OCI-LY1 (cell line): ENCODE measurements around the gene DAPL1.

Experiments
- H2AFZ ChIP-seq: fragments of 200-600 bp; sonication (generic), shearing (Covaris generic); 2 replicates; pipeline ENCODE4 v1.6.0; 2014; ENCODE audit warnings: antibody characterized with exemption, mild to moderate bottlenecking, low read length
- H3F3A ChIP-seq: fragments of 200-600 bp; sonication (generic), shearing (Covaris generic); 2 replicates; pipeline ENCODE4 v1.6.0; 2014; ENCODE audit warnings: mild to moderate bottlenecking, antibody characterized with exemption, low read length, moderate library complexity; ENCODE audit not compliant: insufficient read depth
- H3K27ac ChIP-seq: fragments of 200-600 bp; sonication (generic); 2 replicates; pipeline ENCODE4 v1.5.1; 2014; ENCODE audit warnings: low read length, mixed run types, mild to moderate bottlenecking, low read depth; ENCODE audit not compliant: poor library complexity, severe bottlenecking
- H3K27me3 ChIP-seq: fragments of 200-600 bp; sonication (generic); 2 replicates; pipeline ENCODE4 v1.6.0; 2014; ENCODE audit warnings: antibody characterized with exemption, mild to moderate bottlenecking, low read length, moderate library complexity; ENCODE audit not compliant: insufficient read depth
- H3K36me3 ChIP-seq: fragments of 200-600 bp; sonication (generic); 2 replicates; pipeline ENCODE4 v1.6.1; 2014; ENCODE audit warnings: mild to moderate bottlenecking, antibody characterized with exemption, low read length, moderate library complexity, mixed read lengths; ENCODE audit not compliant: insufficient read depth
- H3K4me1 ChIP-seq: fragments of 200-600 bp; sonication (generic); 2 replicates; pipeline ENCODE4 v1.5.1; 2014; ENCODE audit warnings: mild to moderate bottlenecking, low read length, moderate library complexity; ENCODE audit not compliant: insufficient read depth, severe bottlenecking
- H3K4me2 ChIP-seq: fragments of 200-600 bp; sonication (generic), shearing (Covaris generic); 2 replicates; pipeline ENCODE4 v1.6.1; 2014; ENCODE audit warnings: low read length
- H3K4me3 ChIP-seq: fragments of 200-600 bp; sonication (generic); 2 replicates; pipeline ENCODE4 v1.5.1; 2014; ENCODE audit warnings: low read length, low read depth, mild to moderate bottlenecking, mixed read lengths; ENCODE audit not compliant: poor library complexity, severe bottlenecking
- H3K79me2 ChIP-seq: fragments of 200-600 bp; shearing (Covaris generic); 2 replicates; pipeline ENCODE4 v1.6.1; 2016; ENCODE audit warnings: mixed run types, low read length, mixed read lengths; ENCODE audit not compliant: insufficient read depth
- H3K9ac ChIP-seq: fragments of 200-600 bp; sonication (generic), shearing (Covaris generic); 2 replicates; pipeline ENCODE4 v1.6.1; 2014; ENCODE audit warnings: mild to moderate bottlenecking, low read length, mixed read lengths
- H3K9me2 ChIP-seq: fragments of 200-600 bp; sonication (generic), shearing (Covaris generic); 2 replicates; pipeline ENCODE4 v1.6.1; 2014; ENCODE audit warnings: low read depth, mild to moderate bottlenecking, low read length, mixed read lengths
- H3K9me3 ChIP-seq: fragments of 200-600 bp; shearing (Covaris generic); 2 replicates; pipeline ENCODE4 v1.6.1; 2014; ENCODE audit warnings: low read length, mixed read lengths
- H4K20me1 ChIP-seq: fragments of 200-600 bp; sonication (generic), shearing (Covaris generic); 2 replicates; pipeline ENCODE4 v1.6.0; 2016; ENCODE audit warnings: mild to moderate bottlenecking, low read length; ENCODE audit not compliant: insufficient read depth
- CTCF ChIP-seq: fragments of 200-600 bp; sonication (generic), shearing (Covaris generic); IDR thresholded peaks from 2 replicates; pipeline ENCODE4 v1.5.1; 2017; ENCODE audit warnings: mild to moderate bottlenecking, antibody characterized with exemption, low read length, moderate library complexity, mixed read lengths
- EZH2 ChIP-seq: fragments of 200-600 bp; sonication (generic), shearing (Covaris generic); IDR thresholded peaks from 2 replicates; pipeline ENCODE4 v1.8.0; 2017; ENCODE audit warnings: borderline replicate concordance, mixed run types, mild to moderate bottlenecking, antibody characterized with exemption, low read length, moderate library complexity, mixed read lengths

The DAPL1 gene

GRCh38 chr2:158788951-158789350 lies 6.2 kb upstream of the DAPL1 start:
- Histone ChIP-seq H3F3A (no peaks in the 10 kb centered on the region), H3K9me2 (no peaks in the 10 kb centered on the region), H3K79me2 (no peaks in the 10 kb centered on the region), H3K4me1 (peaks cover 15% of the 10 kb centered on the region), H3K9me3 (no peaks in the 10 kb centered on the region), H3K36me3 (no peaks in the 10 kb centered on the region), H3K4me3 (no peak overlapping the region), H3K27me3 (no peaks in the 10 kb centered on the region), H2AFZ (no peak overlapping the region), H4K20me1 (no peaks in the 10 kb centered on the region), H3K9ac (no peak overlapping the region), H3K4me2 (no peak overlapping the region), H3K27ac (no peak overlapping the region)
- no peak for TF ChIP-seq EZH2

- peak overlapping the region; percentile 5; the same call in 1 of the 2 replicates for H3K9ac ChIP-seq
- no peaks in the 10 kb centered on the region for H3F3A ChIP-seq
- H3K9me2 ChIP-seq = no peaks in the 10 kb centered on the region
- TF ChIP-seq EZH2 (no peak), CTCF (no peak)
- H3K79me2 ChIP-seq = no peaks in the 10 kb centered on the region
- peak overlapping the region; percentile 32 for H3K27ac ChIP-seq
- peak overlapping the region; percentile 53 for H3K4me3 ChIP-seq
- peaks cover 16% of the 10 kb centered on the region for H3K4me1 ChIP-seq
- H3K36me3 ChIP-seq = no peaks in the 10 kb centered on the region
- H4K20me1 ChIP-seq = no peaks in the 10 kb centered on the region
- H3K27me3 ChIP-seq = no peaks in the 10 kb centered on the region
- peak overlapping the region; percentile 42; the same call in 1 of the 2 replicates for H3K4me2 ChIP-seq
- no peaks in the 10 kb centered on the region for H3K9me3 ChIP-seq
- H2AFZ ChIP-seq = no peak overlapping the region
These were observed 1.5 kb downstream of the DAPL1 start for GRCh38 chr2:158796652-158797051.

- H3K4me1 ChIP-seq = peaks cover 30% of the 10 kb centered on the region
- H3K27me3 ChIP-seq = no peaks in the 10 kb centered on the region
- H3F3A ChIP-seq = no peaks in the 10 kb centered on the region
- no peaks in the 10 kb centered on the region for H3K36me3 ChIP-seq
- no peak overlapping the region for H3K27ac ChIP-seq
- H3K9me2 ChIP-seq = no peaks in the 10 kb centered on the region
- no peak for TF ChIP-seq EZH2
- TF ChIP-seq CTCF = no peak
- H3K9ac ChIP-seq = no peak overlapping the region
- H4K20me1 ChIP-seq = no peaks in the 10 kb centered on the region
- no peak overlapping the region for H2AFZ ChIP-seq
- no peak overlapping the region for H3K4me3 ChIP-seq
- H3K4me2 ChIP-seq = peak overlapping the region; percentile 5; the same call in 1 of the 2 replicates
- no peaks in the 10 kb centered on the region for H3K9me3 ChIP-seq
- H3K79me2 ChIP-seq = no peaks in the 10 kb centered on the region
These were observed 3.0 kb downstream of the DAPL1 start for GRCh38 chr2:158797963-158798700.

- Histone ChIP-seq H2AFZ (no peak overlapping the region), H3K36me3 (no peaks in the 10 kb centered on the region), H3F3A (no peaks in the 10 kb centered on the region), H3K9me2 (no peaks in the 10 kb centered on the region), H3K4me1 (peaks cover 41% of the 10 kb centered on the region), H3K4me3 (no peak overlapping the region), H3K27ac (no peak overlapping the region), H3K79me2 (no peaks in the 10 kb centered on the region), H4K20me1 (no peaks in the 10 kb centered on the region), H3K27me3 (no peaks in the 10 kb centered on the region), H3K9me3 (no peaks in the 10 kb centered on the region), H3K4me2 (no peak overlapping the region), H3K9ac (no peak overlapping the region)
- TF ChIP-seq CTCF = no peak
These were observed 4.1 kb downstream of the DAPL1 start for GRCh38 chr2:158799181-158799580.
